ENCODE measurements around the gene PRKN.

PRKN gene

GRCh38 chr6:162613310-162613709 is 114.3 kb downstream of the PRKN start:
- no peak for DNase-seq

GRCh38 chr6:162612613-162613012 is 115.0 kb downstream of the PRKN start:
- no peak for DNase-seq

- DNase-seq: no peak
These were observed 117.2 kb downstream of the PRKN start for GRCh38 chr6:162610351-162610750.

DNA sequence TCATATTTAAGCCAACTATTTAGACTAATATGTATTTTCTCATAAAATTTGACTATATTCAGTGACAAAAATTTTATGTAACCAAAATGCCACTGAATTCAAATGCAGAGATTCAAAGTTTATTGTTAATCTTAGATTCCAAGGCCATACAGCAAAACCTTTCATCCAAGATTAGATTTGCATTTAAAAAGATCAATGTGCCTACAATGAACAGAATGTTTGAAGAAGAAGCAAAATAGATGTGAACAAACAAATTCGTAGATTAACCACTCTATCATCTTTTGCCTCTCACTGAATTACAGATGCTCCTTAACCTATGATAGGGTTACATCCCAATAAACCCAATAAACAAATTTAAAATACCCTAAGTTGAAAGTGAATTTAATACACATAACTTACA is 121.7 kb downstream of the PRKN start:
- no peak for DNase-seq

GRCh38 chr6:162603231-162604015 is 124.1 kb downstream of the PRKN start:
- no peak for DNase-seq

GRCh38 chr6:162602759-162603158 is 124.8 kb downstream of the PRKN start:
- DNase-seq: no peak

GRCh38 chr6:162596676-162597075 is 130.9 kb downstream of the PRKN start:
- DNase-seq: no peak

- no peak for DNase-seq
These were observed 136.0 kb downstream of the PRKN start for GRCh38 chr6:162591517-162591916.

DNA sequence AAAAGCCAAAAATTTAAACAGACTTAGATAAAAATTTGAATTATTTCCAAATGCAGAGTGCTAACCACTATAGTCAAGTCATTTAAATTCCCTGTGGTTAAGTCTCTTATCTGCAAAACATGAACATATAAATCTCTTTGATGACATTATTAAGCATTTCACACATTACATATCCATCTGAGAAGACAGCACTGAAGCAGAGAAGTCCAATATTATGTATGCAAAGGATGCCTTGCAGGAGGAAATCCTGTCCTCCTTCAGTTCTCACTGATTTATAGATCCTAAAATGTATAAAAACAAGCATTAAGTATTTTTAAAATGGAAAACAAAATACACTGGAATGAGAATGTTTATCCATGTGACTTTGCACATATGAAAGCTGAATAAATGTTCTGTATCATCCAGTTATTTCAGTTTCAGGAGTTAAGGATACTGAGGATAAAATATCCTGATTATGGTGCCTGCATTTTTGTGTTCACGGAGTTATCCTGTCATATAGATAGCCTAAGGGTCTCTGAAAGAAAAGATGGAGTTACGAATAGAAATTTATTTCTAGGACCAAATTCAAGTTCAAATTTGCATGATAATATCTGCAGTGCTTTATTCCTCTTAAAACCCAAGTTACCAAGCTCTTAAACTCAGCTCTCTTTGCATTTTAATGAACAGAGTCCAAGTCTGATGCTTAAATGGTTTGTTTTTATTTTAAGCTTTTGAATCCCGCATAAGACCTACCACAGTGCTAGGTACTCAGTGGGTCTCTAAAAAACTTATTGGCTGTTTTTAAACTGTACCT is 145.4 kb downstream of the PRKN start:
- DNase-seq: no peak

- no peak for DNase-seq
These were observed 146.9 kb downstream of the PRKN start for GRCh38 chr6:162580619-162581018.

DNA sequence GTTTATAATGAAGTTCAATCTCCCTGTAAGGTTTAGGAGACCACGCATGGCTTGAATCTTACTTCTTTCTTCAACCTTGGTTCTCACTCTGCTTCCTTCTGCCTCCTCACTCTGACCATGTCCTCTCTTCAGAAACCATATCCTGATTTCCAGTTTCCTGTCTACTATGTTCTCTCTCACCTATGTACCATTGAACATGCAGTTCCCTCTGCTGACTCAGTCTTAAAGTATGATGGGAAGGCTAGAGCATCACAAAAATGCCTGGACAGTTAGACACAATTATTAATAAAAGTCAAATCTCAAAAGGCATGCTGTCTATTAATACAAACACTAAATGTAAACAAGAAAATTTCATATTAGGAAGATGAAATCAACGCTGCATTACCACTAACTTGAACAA is 151.6 kb downstream of the PRKN start:
- no peak for DNase-seq

DNA sequence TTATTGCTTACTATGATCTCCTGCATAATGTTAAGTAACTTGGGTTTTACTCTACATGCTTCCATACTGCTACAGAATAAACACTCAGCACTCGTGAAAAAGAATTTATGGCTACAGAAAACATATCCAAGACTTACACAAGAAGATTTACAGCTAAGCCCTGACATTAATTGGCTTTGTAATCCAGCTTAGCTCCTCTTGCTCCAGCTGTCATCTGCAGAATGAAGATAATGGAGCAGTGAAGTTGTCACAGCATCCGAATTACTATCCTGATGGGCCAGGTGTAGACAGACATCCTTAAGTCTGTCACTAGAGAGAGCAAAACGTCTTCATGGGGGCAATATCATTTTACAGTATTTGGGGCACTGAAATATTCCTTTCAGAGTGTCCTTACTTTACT is 155.3 kb downstream of the PRKN start:
- no peak for DNase-seq

GRCh38 chr6:162568266-162568665 is 159.3 kb downstream of the PRKN start:
- no peak for DNase-seq

GRCh38 chr6:162562041-162562440 is 165.5 kb downstream of the PRKN start:
- DNase-seq: no peak

GRCh38 chr6:162560891-162561290 is 166.7 kb downstream of the PRKN start:
- no peak for DNase-seq

- DNase-seq: no peak
These were observed 173.0 kb downstream of the PRKN start for GRCh38 chr6:162554531-162554930.

GRCh38 chr6:162546905-162547304 is 180.7 kb downstream of the PRKN start:
- DNase-seq: no peak

- no peak for DNase-seq
These were observed 184.3 kb downstream of the PRKN start for GRCh38 chr6:162543221-162543620.

GRCh38 chr6:162541019-162541601 is 186.5 kb downstream of the PRKN start:
- DNase-seq: no peak

- no peak for DNase-seq
These were observed 188.2 kb downstream of the PRKN start for GRCh38 chr6:162539321-162539720.

DNA sequence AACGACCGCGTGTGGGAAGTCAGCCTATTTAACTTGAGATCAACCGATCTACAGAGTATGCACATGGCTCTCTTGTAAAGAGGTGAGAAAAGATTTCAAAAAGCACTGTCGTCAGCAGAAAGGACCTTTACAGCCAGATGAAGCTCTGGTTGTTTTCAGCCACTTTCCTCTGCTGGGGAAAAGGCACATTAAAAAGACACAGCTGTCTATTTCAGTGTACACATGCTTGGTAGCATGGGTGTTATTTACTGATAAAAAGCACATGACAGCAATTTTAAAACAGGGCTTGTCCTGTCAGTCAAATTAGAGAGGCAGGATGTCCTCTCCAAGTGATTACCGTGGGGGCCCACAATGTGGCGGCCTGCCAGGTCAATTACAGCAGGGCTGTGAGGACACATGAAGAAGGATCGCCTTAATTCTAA is 188.9 kb downstream of the PRKN start:
- no peak for DNase-seq

- no peak for DNase-seq
These were observed 194.6 kb downstream of the PRKN start for GRCh38 chr6:162533009-162533400.

- no peak for DNase-seq
These were observed 195.1 kb downstream of the PRKN start for GRCh38 chr6:162532283-162533008.

Data from activated CD4-positive, alpha-beta T cell treated with anti-CD3 and anti-CD28 coated beads, Interleukin-2, amount 50 U/mL, for 16 hours (primary cell).